ENCODE results near the gene ZC3H10.

ZC3H10 gene

DNA sequence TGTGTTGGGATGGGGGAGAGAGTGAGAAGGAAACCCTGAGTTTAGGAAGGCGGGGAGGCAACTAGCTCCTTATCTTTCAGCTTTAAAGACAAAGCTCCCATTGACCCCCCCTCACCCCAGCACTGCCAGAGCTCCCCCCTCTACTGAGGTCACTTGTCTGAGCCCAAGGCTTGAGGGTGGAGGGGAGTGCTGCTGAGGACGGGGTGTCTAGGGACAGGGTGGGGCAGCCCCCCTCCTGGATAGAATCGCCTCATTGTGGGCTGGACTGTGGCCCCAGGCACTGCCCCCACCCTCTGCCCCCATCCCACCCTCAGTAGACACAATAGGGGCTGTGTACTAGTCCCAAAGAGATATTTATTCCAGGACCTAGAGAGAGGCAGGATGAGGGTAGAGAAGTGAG is 35.1 kb upstream of the ZC3H10 start:
- no peak for TF ChIP-seq TEAD4 (IDR thresholded peaks at IDR 0.05)
- TF ChIP-seq EP300 (IDR thresholded peaks at IDR 0.05; ENCODE audit: borderline replicate concordance): no peak
- TF ChIP-seq TAF1 (IDR thresholded peaks at IDR 0.05; ENCODE audit: low read depth): no peak
- TF ChIP-seq NFIC (IDR thresholded peaks at IDR 0.05): no peak
- TF ChIP-seq USF1 (IDR thresholded peaks at IDR 0.05): no peak
- TF ChIP-seq EGR1 (IDR thresholded peaks at IDR 0.05): no peak

GRCh38 chr12:56084958-56085543 is 33.0 kb upstream of the ZC3H10 start:
- TF ChIP-seq RAD21 (IDR thresholded peaks at IDR 0.05; ENCODE audit: low read depth): peak; percentile 48
- no peak for TF ChIP-seq MAX (IDR thresholded peaks at IDR 0.05)
- TF ChIP-seq NFIC (IDR thresholded peaks at IDR 0.05): no peak
- TF ChIP-seq CREB1 (IDR thresholded peaks at IDR 0.05; ENCODE audit: low read depth): no peak
- TF ChIP-seq EP300 (IDR thresholded peaks at IDR 0.05; ENCODE audit: borderline replicate concordance): no peak
- TF ChIP-seq TAF1 (IDR thresholded peaks at IDR 0.05; ENCODE audit: low read depth): no peak

DNA sequence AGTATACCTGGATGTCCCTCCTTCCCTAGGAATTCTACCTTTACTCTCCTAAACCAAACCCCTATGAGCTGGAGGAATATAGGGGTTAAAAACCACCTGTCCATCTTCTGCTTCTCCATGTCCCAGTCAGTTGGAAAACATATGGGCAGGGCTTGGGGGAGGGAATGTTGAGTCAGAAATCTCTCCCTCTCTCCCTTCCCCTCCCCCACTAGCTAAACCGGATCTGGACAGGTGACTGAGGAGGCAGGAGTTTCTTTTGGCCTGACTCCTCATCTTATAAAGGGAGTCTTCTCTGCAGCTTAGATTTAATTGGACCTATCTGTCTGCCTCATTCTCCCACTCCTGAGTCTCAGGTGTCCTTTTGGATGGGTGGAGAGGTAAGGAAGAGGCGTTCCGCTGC is 32.0 kb upstream of the ZC3H10 start:
- TF ChIP-seq TEAD4 (IDR thresholded peaks at IDR 0.05): 0 out of 2 replicates have a peak, but pooled peaks have one; percentile 36
- TF ChIP-seq ZBTB7A (IDR thresholded peaks at IDR 0.05; ENCODE audit: low read depth): no peak
- no peak for TF ChIP-seq NFIC (IDR thresholded peaks at IDR 0.05)
- TF ChIP-seq TCF12 (IDR thresholded peaks at IDR 0.05; ENCODE audit: low read depth): peak; percentile 65
- no peak for TF ChIP-seq RAD21 (IDR thresholded peaks at IDR 0.05; ENCODE audit: low read depth)
- TF ChIP-seq USF1 (IDR thresholded peaks at IDR 0.05): peak; percentile 48
- no peak for TF ChIP-seq CREB1 (IDR thresholded peaks at IDR 0.05; ENCODE audit: low read depth)
- peak; percentile 34; the same call in 1 of the 2 replicates for TF ChIP-seq EP300 (IDR thresholded peaks at IDR 0.05; ENCODE audit: borderline replicate concordance)
- no peak for TF ChIP-seq FOXM1 (IDR thresholded peaks at IDR 0.05; ENCODE audit: borderline replicate concordance, low read depth)
- TF ChIP-seq TAF1 (IDR thresholded peaks at IDR 0.05; ENCODE audit: low read depth): no peak
- TF ChIP-seq, protein P1, sequence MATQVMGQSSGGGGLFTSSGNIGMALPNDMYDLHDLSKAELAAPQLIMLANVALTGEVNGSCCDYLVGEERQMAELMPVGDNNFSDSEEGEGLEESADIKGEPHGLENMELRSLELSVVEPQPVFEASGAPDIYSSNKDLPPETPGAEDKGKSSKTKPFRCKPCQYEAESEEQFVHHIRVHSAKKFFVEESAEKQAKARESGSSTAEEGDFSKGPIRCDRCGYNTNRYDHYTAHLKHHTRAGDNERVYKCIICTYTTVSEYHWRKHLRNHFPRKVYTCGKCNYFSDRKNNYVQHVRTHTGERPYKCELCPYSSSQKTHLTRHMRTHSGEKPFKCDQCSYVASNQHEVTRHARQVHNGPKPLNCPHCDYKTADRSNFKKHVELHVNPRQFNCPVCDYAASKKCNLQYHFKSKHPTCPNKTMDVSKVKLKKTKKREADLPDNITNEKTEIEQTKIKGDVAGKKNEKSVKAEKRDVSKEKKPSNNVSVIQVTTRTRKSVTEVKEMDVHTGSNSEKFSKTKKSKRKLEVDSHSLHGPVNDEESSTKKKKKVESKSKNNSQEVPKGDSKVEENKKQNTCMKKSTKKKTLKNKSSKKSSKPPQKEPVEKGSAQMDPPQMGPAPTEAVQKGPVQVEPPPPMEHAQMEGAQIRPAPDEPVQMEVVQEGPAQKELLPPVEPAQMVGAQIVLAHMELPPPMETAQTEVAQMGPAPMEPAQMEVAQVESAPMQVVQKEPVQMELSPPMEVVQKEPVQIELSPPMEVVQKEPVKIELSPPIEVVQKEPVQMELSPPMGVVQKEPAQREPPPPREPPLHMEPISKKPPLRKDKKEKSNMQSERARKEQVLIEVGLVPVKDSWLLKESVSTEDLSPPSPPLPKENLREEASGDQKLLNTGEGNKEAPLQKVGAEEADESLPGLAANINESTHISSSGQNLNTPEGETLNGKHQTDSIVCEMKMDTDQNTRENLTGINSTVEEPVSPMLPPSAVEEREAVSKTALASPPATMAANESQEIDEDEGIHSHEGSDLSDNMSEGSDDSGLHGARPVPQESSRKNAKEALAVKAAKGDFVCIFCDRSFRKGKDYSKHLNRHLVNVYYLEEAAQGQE (IDR thresholded peaks at IDR 0.05; ENCODE audit: low read depth): no peak
- no peak for TF ChIP-seq YY1 (IDR thresholded peaks at IDR 0.05; ENCODE audit: low read depth)
- no peak for TF ChIP-seq MAX (IDR thresholded peaks at IDR 0.05)
- TF ChIP-seq CEBPB (IDR thresholded peaks at IDR 0.05): no peak

- TF ChIP-seq EP300 (IDR thresholded peaks at IDR 0.05; ENCODE audit: borderline replicate concordance) (no peak), RAD21 (IDR thresholded peaks at IDR 0.05; ENCODE audit: low read depth) (no peak), MAX (IDR thresholded peaks at IDR 0.05) (no peak), TEAD4 (IDR thresholded peaks at IDR 0.05) (no peak), NFIC (IDR thresholded peaks at IDR 0.05) (no peak), CREB1 (IDR thresholded peaks at IDR 0.05; ENCODE audit: low read depth) (no peak), CEBPB (IDR thresholded peaks at IDR 0.05) (no peak), EGR1 (IDR thresholded peaks at IDR 0.05) (no peak), ZBTB7A (IDR thresholded peaks at IDR 0.05; ENCODE audit: low read depth) (no peak), USF1 (IDR thresholded peaks at IDR 0.05) (no peak)
These were observed 31.5 kb upstream of the ZC3H10 start for GRCh38 chr12:56086608-56087007.

- TF ChIP-seq MAX (IDR thresholded peaks at IDR 0.05) (peak; percentile 41; the same call in 1 of the 2 replicates), EP300 (IDR thresholded peaks at IDR 0.05; ENCODE audit: borderline replicate concordance) (no peak)
These were observed 30.8 kb upstream of the ZC3H10 start for GRCh38 chr12:56087220-56087619.

DNA sequence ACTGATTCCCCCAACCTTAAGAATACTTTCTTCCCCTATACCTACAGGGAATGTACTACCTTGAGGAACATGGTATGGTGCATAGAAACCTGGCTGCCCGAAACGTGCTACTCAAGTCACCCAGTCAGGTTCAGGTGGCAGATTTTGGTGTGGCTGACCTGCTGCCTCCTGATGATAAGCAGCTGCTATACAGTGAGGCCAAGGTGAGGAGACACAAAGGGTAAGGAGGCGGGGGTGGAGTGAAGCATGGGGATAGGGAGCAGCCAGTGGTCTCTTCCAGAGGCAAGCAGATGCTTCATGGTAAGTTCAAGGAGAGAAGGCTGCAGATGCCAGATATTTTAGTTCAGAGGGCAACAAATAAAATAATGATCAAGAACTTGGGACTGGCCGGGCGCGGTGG is 20.3 kb upstream of the ZC3H10 start:
- no peak for TF ChIP-seq TCF12 (IDR thresholded peaks at IDR 0.05; ENCODE audit: low read depth)
- no peak for TF ChIP-seq CEBPB (IDR thresholded peaks at IDR 0.05)
- no peak for TF ChIP-seq CREB1 (IDR thresholded peaks at IDR 0.05; ENCODE audit: low read depth)
- TF ChIP-seq YY1 (IDR thresholded peaks at IDR 0.05; ENCODE audit: low read depth): no peak
- TF ChIP-seq USF1 (IDR thresholded peaks at IDR 0.05): no peak
- TF ChIP-seq ZBTB7A (IDR thresholded peaks at IDR 0.05; ENCODE audit: low read depth): no peak
- TF ChIP-seq EGR1 (IDR thresholded peaks at IDR 0.05): no peak
- TF ChIP-seq MAX (IDR thresholded peaks at IDR 0.05): no peak
- no peak for TF ChIP-seq FOXM1 (IDR thresholded peaks at IDR 0.05; ENCODE audit: borderline replicate concordance, low read depth)
- TF ChIP-seq, protein P1 (IDR thresholded peaks at IDR 0.05; ENCODE audit: low read depth): no peak
- no peak for TF ChIP-seq RAD21 (IDR thresholded peaks at IDR 0.05; ENCODE audit: low read depth)
- TF ChIP-seq NFIC (IDR thresholded peaks at IDR 0.05): no peak
- TF ChIP-seq EP300 (IDR thresholded peaks at IDR 0.05; ENCODE audit: borderline replicate concordance): no peak
- no peak for TF ChIP-seq TEAD4 (IDR thresholded peaks at IDR 0.05)
